ENCODE results near the gene RENBP. TPM values are rescaled to one million over a fixed set of nuclear protein-coding genes. Genes with fewer than 3 reads are reported as not detected.

RENBP gene
- total and polyA plus RNA-seq, 9 of the 15 experiments (the other 6 are each of a cell fraction or from before 2014, with no cell fraction given): 0.07 to 14.8 (median 10.6) TPM; not detected in 1

DNA sequence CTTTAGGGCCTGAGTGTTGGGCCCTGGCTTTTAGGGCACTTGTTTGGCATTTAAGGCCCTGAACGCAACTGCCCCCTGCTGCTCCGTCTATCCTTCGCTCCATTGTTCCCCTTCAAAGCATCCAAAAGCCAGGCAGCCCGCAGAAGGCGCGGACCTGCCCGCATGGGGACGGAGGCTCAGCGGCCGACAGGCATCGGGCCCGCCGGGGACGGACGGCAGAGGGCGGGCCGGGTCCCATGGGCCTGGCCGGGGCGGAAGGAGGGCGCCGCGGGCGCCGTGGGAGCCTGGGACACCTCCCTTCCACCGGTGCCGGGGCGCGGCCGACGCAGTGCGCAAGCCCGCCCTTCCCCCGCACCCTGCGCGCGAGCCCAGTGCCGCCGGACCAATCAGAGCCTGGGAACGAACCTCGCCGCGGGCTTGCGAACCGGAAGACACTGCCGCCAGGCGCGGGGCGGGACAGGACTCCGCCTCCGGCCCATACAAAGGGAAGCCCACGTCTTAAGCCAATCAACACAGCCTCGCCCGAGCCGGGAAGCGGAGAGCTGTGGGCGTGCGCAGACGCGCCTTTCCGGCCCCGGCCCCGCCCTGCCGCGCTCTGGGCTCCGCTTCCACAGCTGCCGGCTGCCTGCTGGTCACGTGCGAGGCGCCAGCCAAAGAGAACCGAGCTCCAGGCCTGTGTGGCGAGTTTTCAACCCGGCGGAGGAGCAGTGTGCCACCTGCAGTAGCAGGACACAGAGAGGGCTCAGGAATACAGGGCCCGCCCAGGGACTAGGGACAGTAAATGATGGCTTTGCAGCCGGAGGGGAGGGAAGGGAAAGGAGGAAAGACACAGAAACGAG, 16.3 kb downstream of the RENBP start (continued):
- TF ChIP-seq PPARD (CRISPR knock-in tag; IDR thresholded peaks at IDR 0.05) (no peak), SAFB2 (IDR thresholded peaks at IDR 0.05; ENCODE audit: borderline replicate concordance, low read depth, low read length, severe bottlenecking) (no peak), JUN (IDR thresholded peaks at IDR 0.05; ENCODE audit: borderline replicate concordance, low read depth, low read length) (0 out of 2 replicates have a peak, but pooled peaks have one; percentile 14), JUN (CRISPR knock-in tag; IDR thresholded peaks at IDR 0.05; ENCODE audit: borderline replicate concordance) (no peak), ZBTB17 (CRISPR knock-in tag; IDR thresholded peaks at IDR 0.05) (peak; percentile 71; the same call in 1 of the 2 replicates), SIRT6 (IDR thresholded peaks at IDR 0.05; ENCODE audit: low read depth, low read length) (no peak), JUNB (CRISPR knock-in tag; conservative IDR thresholded peaks at IDR 0.05) (no peak), ZNF75A (CRISPR knock-in tag; IDR thresholded peaks at IDR 0.05) (no peak), BRF1 (IDR thresholded peaks at IDR 0.05; ENCODE audit: borderline replicate concordance, extremely low read depth, insufficient read length) (no peak), MYBL2 (IDR thresholded peaks at IDR 0.05; ENCODE audit: low read depth) (no peak), MYBL2 (CRISPR knock-in tag; IDR thresholded peaks at IDR 0.05; ENCODE audit: borderline replicate concordance) (no peak), POLR2G (IDR thresholded peaks at IDR 0.05; ENCODE audit: low read depth, low read length) (peak; percentile 89), ZNF311 (CRISPR knock-in tag; IDR thresholded peaks at IDR 0.05) (no peak), TEAD2 (tag; IDR thresholded peaks at IDR 0.05) (no peak), SAFB (IDR thresholded peaks at IDR 0.05; ENCODE audit: borderline replicate concordance, low read depth, low read length) (no peak), C11orf30 (IDR thresholded peaks at IDR 0.05; ENCODE audit: low read depth) (no peak), ETV5 (CRISPR knock-in tag; IDR thresholded peaks at IDR 0.05; ENCODE audit: low read depth) (no peak), CXXC5 (CRISPR knock-in tag; IDR thresholded peaks at IDR 0.05) (peak; percentile 95)
- TF ChIP-seq, protein P1, sequence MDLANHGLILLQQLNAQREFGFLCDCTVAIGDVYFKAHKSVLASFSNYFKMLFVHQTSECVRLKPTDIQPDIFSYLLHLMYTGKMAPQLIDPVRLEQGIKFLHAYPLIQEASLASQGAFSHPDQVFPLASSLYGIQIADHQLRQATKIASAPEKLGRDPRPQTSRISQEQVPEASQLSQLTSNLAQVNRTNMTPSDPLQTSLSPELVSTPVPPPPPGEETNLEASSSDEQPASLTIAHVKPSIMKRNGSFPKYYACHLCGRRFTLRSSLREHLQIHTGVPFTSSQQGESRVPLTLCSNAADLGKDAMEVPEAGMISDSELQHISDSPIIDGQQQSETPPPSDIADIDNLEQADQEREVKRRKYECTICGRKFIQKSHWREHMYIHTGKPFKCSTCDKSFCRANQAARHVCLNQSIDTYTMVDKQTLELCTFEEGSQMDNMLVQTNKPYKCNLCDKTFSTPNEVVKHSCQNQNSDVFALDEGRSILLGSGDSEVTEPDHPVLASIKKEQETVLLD (IDR thresholded peaks at IDR 0.05): no peak
- TF ChIP-seq, protein P2, sequence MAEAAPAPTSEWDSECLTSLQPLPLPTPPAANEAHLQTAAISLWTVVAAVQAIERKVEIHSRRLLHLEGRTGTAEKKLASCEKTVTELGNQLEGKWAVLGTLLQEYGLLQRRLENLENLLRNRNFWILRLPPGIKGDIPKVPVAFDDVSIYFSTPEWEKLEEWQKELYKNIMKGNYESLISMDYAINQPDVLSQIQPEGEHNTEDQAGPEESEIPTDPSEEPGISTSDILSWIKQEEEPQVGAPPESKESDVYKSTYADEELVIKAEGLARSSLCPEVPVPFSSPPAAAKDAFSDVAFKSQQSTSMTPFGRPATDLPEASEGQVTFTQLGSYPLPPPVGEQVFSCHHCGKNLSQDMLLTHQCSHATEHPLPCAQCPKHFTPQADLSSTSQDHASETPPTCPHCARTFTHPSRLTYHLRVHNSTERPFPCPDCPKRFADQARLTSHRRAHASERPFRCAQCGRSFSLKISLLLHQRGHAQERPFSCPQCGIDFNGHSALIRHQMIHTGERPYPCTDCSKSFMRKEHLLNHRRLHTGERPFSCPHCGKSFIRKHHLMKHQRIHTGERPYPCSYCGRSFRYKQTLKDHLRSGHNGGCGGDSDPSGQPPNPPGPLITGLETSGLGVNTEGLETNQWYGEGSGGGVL (CRISPR knock-in tag; IDR thresholded peaks at IDR 0.05): no peak
- TF ChIP-seq, protein P3, sequence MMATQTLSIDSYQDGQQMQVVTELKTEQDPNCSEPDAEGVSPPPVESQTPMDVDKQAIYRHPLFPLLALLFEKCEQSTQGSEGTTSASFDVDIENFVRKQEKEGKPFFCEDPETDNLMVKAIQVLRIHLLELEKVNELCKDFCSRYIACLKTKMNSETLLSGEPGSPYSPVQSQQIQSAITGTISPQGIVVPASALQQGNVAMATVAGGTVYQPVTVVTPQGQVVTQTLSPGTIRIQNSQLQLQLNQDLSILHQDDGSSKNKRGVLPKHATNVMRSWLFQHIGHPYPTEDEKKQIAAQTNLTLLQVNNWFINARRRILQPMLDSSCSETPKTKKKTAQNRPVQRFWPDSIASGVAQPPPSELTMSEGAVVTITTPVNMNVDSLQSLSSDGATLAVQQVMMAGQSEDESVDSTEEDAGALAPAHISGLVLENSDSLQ (IDR thresholded peaks at IDR 0.05): peak; percentile 69
- TF ChIP-seq, protein P4, sequence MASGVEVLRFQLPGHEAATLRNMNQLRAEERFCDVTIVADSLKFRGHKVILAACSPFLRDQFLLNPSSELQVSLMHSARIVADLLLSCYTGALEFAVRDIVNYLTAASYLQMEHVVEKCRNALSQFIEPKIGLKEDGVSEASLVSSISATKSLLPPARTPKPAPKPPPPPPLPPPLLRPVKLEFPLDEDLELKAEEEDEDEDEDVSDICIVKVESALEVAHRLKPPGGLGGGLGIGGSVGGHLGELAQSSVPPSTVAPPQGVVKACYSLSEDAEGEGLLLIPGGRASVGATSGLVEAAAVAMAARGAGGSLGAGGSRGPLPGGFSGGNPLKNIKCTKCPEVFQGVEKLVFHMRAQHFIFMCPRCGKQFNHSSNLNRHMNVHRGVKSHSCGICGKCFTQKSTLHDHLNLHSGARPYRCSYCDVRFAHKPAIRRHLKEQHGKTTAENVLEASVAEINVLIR (CRISPR knock-in tag; IDR thresholded peaks at IDR 0.05): no peak
- TF ChIP-seq, protein P5, sequence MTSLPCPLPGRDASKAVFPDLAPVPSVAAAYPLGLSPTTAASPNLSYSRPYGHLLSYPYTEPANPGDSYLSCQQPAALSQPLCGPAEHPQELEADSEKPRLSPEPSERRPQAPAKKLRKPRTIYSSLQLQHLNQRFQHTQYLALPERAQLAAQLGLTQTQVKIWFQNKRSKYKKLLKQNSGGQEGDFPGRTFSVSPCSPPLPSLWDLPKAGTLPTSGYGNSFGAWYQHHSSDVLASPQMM (CRISPR knock-in tag; IDR thresholded peaks at IDR 0.05): no peak
